Eye (tissue), 1 donor: ENCODE measurements around the gene TRABD2B.
A peak's percentile ranks its signal among the peaks of the same experiment; 100 is the strongest.

Experiments
- DNase-seq: peaks from one replicate; pipeline ENCODE4 v3.0.0-alpha.2; 2015

TRABD2B gene

DNA sequence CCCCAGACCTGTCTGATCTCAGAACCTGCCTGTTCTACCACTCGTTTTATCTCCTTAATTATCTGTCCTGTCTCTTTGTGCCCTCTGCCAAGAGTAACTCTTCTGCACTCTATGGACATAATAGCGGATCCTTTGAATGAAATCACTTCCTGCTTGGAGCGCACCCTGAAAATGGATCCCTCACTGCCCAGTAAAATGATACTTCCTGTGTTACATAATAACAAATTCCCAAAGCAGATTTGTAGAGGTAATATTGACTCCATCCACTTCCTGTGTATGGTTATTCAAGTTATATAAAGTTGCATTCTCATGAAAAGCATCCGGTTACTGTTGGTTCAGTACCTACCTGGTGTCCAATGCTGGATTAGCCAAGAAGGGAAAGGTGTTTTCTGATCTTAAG, 246.0 kb downstream of the TRABD2B start:
- no peak for DNase-seq

DNA sequence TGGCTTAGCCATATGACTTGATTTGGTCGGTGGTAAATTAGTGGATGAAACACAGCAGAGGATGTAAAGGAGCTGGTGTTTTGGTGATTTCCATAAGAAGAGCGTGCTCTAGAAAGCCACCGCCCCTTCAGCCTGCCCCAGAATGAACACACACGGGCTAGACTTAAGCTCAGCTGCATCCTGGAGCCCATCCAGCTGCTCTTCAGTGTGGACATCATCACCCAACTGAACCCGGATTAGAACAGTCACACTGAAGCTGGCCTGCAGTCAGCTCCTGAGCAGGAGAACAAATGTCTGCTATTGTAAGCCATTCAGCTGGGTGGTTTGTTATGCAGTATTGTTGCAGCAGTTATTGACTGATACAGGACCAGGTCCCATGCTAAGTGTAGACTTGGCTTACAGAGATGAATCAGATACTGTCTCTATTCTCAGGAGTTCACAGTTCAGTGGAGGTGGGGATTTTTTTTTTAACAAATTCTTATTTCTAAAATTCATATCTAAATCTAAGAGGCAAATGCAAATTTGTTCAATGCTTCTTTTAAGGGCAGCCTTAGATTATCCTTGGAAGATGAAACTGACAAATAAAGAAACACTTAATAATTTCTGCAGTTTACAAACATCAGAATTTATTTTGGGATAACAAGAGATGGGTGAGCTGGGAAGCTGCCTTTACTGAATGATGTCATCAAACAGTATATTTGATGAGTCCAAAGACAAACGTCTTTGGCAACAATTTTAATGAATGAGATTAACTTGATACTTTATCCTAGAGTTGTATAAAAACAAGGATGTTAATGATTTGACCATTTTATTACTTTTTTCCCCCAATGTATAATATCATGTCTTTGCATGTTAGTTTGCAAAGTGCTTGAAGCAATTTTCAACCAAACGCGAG, 251.2 kb downstream of the TRABD2B start:
- DNase-seq, result no peak

DNA sequence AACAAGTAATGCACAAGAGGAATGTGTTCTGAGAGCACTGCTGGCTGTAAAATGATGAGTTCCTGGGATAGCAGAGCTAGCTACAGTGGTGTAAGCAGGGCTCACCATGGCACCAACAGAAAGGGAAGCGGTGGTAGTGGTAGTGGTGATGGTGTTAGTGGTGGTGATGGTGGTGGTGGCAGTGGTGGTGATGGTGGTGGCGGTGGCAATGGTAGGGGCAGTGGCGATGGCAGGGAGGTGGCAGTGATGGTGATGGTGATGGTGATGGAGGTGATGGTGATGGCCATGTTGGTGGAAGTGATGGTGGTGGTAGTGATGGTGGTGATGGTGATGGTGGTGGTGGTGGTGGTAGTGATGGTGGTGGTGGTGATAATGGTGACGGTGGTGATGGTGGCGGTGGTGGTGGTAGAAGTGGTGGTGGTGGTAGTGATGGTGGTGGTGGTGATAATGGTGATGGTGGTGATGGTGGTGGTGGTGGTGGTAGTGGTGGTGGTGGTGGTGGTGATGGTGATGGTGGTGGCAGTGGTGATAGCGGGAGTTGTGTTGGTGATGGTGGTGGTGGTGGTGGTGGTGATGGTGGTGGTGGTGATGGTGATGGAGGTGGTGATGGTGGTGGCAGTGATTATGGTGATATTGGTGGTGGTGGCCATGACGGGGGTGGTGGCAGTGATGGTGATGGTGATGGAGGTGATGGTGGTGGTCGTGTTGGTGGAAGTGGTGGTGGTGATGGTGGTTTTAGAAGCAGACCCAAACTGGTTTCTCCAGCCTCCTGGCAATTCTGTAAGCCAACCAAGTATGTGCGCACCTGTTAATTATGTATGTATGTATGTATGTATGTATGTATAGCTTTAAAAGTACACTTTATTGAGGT, 254.1 kb downstream of the TRABD2B start:
- no peak for DNase-seq

DNA sequence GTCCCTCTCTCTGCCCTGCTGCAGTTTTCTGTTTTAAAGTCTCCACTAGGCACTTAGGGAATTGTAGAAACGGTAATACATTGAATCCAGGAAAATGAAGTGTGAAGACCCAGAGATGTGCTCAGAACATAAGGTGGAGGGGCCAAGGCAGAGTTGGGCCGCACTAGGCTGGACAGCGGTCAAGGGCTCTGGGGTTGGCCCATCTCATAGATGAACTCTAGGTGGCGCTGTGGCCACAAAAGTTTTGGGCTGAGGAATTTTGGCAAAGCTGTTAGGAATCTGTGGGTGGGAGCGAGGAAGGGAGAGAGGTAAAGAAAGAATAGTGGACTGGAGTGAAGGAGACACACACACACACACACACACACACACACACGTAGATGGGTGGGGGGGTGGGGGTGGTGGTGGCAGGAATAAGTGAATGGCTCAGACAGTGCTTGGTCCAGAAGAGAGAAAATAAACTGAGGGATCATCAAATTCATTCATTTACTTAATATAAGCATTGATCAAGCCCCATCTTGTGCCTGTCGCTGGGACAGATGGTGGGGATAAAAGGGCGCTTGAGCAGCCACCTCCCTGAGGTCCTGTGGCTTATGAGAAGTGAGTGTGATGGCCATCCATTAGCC, 258.5 kb downstream of the TRABD2B start:
- DNase-seq, result peak; percentile 91

DNA sequence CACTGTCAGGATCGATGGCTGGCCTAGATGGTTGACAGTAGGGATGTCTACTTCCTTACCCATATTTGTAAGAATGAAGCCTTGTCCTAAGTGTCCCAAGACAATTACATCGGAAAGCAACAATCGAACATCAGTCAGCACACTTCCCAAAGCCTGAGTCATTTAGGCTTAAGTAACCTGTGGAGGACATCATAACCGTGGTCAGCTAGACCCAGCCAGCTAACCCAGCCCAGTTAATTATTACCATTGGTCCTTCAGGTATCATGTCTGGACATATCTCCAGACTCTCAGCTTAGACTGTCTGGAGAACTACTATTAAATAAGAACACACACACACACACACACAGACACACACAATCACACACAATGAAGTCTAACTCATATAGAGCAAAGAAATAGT, 264.7 kb downstream of the TRABD2B start:
- DNase-seq, result no peak

DNA sequence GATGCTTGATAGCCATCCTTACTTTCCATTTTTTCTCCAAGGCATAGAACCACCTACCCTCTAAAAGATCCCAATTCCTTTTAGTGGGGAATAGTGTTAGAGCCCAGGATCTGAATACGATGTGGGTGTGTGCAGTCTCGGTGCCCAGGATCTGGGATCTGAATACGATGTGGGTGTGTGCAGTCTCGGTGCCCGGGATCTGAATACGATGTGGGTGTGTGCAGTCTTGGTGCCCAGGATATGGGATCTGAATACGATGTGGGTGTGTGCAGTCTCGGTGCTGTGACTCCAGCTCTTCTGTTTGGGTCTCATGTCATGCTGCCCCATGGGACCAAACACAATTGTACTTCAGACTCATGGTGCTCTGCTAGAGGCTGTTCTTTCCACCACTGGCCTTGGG, 265.5 kb downstream of the TRABD2B start:
- no peak for DNase-seq

GRCh38 chr1:47729685-47730084, 267.5 kb downstream of the TRABD2B start:
- no peak for DNase-seq

DNA sequence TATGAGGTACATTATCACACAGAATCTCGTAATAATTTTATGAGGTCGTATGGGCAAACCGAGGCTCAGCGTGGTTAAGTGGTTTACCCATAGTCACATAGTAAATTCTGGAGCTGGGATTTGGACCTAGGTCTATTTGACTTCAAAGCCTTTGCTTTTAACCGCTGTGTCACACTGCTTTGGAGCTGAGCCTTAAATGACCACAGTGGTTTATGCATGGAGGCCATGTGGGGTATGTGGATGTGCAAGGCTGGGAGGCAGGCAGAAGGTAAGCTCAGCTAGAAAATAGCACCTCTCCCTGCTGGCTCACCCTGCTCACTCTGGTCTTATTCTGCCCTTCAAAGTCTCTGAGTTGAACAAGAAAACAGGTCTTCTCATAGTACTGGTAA, 269.5 kb downstream of the TRABD2B start:
- no peak for DNase-seq

GRCh38 chr1:47727051-47727696, 270.0 kb downstream of the TRABD2B start:
- no peak for DNase-seq

- peak; percentile 95 for DNase-seq
Observed at GRCh38 chr1:47725992-47726855, 271.0 kb downstream of the TRABD2B start.

GRCh38 chr1:47725511-47725991, 271.6 kb downstream of the TRABD2B start:
- peak; percentile 44 for DNase-seq

DNA sequence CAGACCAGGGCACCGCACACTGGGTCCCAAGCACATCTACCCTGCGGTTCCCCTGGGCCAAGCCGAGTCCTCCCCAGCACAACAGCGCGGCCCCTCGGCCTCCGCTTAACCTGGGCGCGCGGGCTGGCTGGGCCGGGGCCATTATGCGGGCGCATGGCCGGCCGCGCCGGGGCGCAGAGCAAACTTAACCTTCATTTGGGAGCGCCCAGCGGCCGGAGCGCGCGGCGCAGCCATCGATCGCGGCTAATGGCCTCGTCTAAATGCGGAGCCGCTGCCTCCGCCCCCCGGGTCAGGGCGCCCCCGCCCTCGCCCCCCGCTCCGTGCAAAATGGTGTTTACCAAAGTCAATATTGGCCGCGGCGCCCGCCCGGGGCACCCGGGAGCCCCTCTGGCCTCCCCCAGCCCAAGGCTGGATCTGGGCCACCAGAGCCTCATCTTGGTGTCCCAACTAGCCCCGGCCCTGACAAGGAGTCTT, 272.1 kb downstream of the TRABD2B start:
- peak; percentile 71 for DNase-seq

DNA sequence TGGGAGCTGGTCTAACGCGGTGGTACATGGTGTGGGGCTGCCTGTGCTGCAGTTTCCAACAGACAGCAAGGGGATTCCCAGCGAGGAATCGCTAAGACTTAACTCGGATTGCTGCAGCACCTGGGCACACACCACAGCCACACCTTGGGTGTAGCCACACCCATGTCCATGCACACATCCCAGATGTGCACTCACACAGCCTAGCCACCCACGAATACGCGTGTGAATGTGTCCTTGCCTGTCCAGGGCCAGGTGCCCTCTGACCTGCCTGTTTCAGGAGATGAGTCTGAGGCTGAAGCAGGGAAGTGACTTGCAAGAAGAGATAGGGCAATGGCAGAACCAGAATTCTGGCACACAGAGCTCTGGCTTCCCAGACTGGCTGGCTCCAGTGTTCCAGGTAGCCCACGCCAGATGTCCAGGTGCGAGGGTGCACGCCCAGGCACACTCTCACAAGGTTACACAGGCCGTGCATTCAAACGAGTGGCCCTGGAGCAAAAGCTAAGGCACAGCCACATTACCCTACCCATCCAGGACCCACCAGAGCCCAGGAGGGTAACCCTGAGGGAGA, 272.7 kb downstream of the TRABD2B start:
- DNase-seq, result no peak

DNA sequence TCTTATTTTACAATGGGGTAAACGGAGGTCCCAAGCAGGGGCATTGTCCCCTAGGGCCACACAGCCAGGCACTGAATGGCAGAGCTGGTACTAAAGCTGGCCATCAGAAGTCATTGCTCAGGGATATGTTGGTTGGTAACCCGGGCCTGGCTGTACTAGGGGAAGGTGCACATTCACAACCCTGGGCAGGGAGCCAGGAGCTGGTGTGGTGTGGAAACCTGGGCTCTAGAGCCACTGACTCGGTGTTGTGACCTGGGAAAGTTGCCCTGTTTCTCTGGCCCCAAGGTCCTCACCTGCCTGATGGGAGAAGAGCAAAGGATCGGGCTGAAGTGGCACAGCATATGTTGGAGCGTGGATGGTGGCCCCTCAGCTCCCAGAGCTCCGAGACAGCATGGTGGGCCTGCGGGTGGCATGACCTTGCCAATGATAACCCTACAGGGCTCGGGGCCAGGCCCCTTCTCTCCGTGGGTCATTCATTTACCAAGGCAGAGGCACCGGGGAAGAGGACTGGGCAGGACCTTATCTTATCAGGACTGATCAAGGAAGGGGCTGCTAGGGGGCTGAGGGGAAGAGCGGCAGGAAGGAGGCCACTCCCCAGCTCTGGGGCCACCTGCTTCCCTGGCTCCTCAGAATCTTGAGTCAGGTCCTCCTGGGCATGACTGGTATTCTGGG, 274.1 kb downstream of the TRABD2B start:
- DNase-seq, result no peak

DNA sequence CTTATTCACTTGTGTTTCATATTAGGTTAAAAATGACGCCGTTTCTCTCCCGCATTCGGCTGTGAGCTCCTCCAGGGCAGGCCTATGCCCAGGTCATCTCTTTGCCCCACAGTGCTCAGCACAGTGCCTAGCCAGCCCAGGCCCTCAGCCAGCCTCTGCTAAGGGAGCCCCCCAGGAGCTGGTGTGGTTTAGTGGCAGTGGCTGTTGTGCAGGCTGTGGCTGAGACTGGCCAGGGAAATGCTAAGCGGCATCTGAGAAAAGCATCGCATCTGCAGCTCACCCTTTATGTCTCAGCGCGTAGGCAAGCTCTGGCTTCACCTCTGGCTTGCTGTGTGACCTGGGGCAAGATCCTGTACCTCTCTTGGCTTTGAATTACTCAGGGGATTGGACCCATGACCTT, 275.1 kb downstream of the TRABD2B start:
- DNase-seq, result no peak

- DNase-seq, result no peak
Observed at GRCh38 chr1:47720111-47720510, 277.1 kb downstream of the TRABD2B start.

- no peak for DNase-seq
Observed at GRCh38 chr1:47717341-47717740, 279.8 kb downstream of the TRABD2B start.

GRCh38 chr1:47713975-47714767, 283.0 kb downstream of the TRABD2B start:
- no peak for DNase-seq

DNA sequence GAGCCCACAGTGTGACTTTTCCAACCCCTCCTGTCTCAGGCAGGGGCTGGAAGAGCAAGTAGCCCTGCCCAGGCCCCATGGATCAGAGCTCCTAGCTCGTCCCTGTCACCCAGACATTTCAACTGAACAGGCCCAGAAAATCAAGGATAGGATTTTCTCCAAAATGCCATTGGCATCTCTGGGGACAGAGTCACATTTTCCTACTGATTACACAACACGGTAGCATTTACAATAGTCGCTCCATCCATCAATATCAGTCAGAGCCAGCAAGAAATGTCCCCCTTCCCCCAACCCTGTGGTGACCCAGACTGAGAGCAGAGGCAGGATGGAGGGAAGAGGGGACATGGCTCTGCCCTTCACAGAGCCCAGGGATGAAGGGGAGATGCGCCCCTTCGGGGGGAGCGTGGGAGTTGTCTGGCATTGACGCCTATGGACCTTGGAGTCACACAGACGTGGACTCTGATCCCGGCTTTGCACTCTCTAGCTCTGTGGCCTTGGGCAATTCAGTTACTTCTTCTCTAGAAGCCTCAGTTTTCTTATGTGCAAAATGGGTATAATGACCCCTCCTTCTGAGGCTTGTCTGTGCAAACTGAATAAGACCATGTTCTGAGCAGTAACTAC, 283.7 kb downstream of the TRABD2B start:
- DNase-seq, result no peak
